ENCODE data around the gene SMPD3. TPM values are rescaled to one million over a fixed set of nuclear protein-coding genes. Genes with fewer than 3 reads are reported as not detected.

The SMPD3 gene
- total RNA-seq, 1 experiment from 2014 or later = 0.70 TPM

DNA sequence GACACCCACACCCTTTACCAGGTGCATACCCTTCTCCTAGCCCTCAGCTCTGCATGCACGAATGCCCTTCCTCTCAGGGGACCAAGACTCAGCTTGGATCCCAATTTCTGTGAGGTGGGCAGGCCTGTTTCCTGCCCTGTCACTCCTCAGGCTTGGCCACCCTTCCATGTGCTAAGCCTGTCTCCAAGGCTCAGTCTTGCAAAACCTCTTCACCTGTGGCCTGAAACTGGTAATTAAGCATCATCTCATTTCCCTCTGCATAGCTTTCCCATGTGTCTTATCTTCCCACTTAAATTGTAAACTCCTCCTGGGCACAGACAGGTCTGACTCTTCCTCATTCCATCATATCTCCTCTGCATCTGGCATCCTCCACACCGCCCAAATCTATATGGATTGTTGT lies 31.0 kb upstream of the SMPD3 start:
- H3K27ac Mint-ChIP-seq = peak overlapping the region in 2 of 3 experiments; percentile 75 to 94; a peak in 4 of 7 replicates
- no peak overlapping the region for H3K23ac ChIP-seq (ENCODE audit: insufficient read length, low read depth, low read length)

More for the DNA sequence above, 31.0 kb upstream of the SMPD3 start:
- H3K23me2 ChIP-seq (ENCODE audit: insufficient read length, low read depth, low read length, poor library complexity, severe bottlenecking) = no peaks in the 10 kb centered on the region
- H3K79me2 ChIP-seq (ENCODE audit: insufficient read depth, low read length) = no peaks in the 10 kb centered on the region
- no peak overlapping the region for H2BK15ac ChIP-seq (ENCODE audit: low read depth, low read length)
- H3K4me2 ChIP-seq (ENCODE audit: insufficient read depth, insufficient read length, low read length) = no peak overlapping the region
- H3K4ac ChIP-seq (ENCODE audit: low read depth, low read length) = no peak overlapping the region
- H4K20me1 ChIP-seq (ENCODE audit: control insufficient read depth, insufficient read depth, insufficient read length) = no peaks in the 10 kb centered on the region
- H3K18ac ChIP-seq (ENCODE audit: insufficient read length, low read depth, low read length) = no peak overlapping the region
- no peak overlapping the region for H4K5ac ChIP-seq (ENCODE audit: insufficient read length, low read depth, low read length)
- H3K14ac ChIP-seq (ENCODE audit: insufficient read depth, low read length) = no peak overlapping the region
- Mint-ChIP-seq H3K36me3 (ENCODE audit: insufficient read depth in 1 of 3, low read depth in 3 of 3) (peaks cover 3 to 13% (median 7%) of the 10 kb centered on the region in 3 experiments; a peak in 5 of 7 replicates), H3K27me3 (ENCODE audit: low read depth) (peaks cover 8% of the 10 kb centered on the region), H3K9me3 (peaks cover 7 to 15% of the 10 kb centered on the region in 2 experiments), H3K4me3 (no peak overlapping the region), H3K4me1 (peaks cover 15 to 16% of the 10 kb centered on the region in 2 experiments)
- H3K4me1 ChIP-seq (ENCODE audit: insufficient read depth, low read length) = 0 out of 2 replicates have a peak, but pooled peaks cover 11% of the 10 kb centered on the region
- no peak overlapping the region for H2BK5ac ChIP-seq (ENCODE audit: insufficient read length, low read length)
- TF ChIP-seq, protein P1, sequence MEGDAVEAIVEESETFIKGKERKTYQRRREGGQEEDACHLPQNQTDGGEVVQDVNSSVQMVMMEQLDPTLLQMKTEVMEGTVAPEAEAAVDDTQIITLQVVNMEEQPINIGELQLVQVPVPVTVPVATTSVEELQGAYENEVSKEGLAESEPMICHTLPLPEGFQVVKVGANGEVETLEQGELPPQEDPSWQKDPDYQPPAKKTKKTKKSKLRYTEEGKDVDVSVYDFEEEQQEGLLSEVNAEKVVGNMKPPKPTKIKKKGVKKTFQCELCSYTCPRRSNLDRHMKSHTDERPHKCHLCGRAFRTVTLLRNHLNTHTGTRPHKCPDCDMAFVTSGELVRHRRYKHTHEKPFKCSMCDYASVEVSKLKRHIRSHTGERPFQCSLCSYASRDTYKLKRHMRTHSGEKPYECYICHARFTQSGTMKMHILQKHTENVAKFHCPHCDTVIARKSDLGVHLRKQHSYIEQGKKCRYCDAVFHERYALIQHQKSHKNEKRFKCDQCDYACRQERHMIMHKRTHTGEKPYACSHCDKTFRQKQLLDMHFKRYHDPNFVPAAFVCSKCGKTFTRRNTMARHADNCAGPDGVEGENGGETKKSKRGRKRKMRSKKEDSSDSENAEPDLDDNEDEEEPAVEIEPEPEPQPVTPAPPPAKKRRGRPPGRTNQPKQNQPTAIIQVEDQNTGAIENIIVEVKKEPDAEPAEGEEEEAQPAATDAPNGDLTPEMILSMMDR (conservative IDR thresholded peaks at IDR 0.05) = no peak
- H4K91ac ChIP-seq (ENCODE audit: insufficient read length, low read depth, low read length) = no peak overlapping the region
- DNase-seq = no peak
- H2BK12ac ChIP-seq (ENCODE audit: insufficient read length, low read depth, low read length) = no peak overlapping the region
- no peaks in the 10 kb centered on the region for H3K27me3 ChIP-seq (ENCODE audit: insufficient read depth, low read length)
- H2AFZ ChIP-seq (ENCODE audit: low read length) = no peak overlapping the region
- H2BK120ac ChIP-seq (ENCODE audit: low read depth, low read length, poor library complexity, severe bottlenecking) = no peak overlapping the region
- no CpG with 5 or more reads among the region's 2 CpGs for WGBS (ENCODE audit: extremely low coverage, insufficient read length, low lambda C conversion rate)
- H2BK20ac ChIP-seq (ENCODE audit: low read depth, low read length, poor library complexity, severe bottlenecking) = no peak overlapping the region
- no peak overlapping the region for H4K8ac ChIP-seq (replicated peaks; ENCODE audit: insufficient read length, low read depth, low read length)
- no peak overlapping the region for H2AK5ac ChIP-seq (ENCODE audit: insufficient read length, low read length)
- H3K79me1 ChIP-seq (ENCODE audit: insufficient read depth, low read depth, low read length, poor library complexity, severe bottlenecking) = no peaks in the 10 kb centered on the region
- no peak overlapping the region for H3K27ac ChIP-seq (ENCODE audit: insufficient read length, low read depth, low read length)
- H3K9me3 ChIP-seq (ENCODE audit: control insufficient read depth, low read depth, low read length) = no peaks in the 10 kb centered on the region
- H3K9ac ChIP-seq (ENCODE audit: extremely low read depth, insufficient read length, low read length) = no peak overlapping the region
- no peak overlapping the region for H3K56ac ChIP-seq (ENCODE audit: insufficient read length, low read depth, low read length)
- no peak overlapping the region for H3T11ph ChIP-seq (ENCODE audit: low read length)
